ENCODE measurements around the gene NEU2. TPM values are rescaled to one million over a fixed set of nuclear protein-coding genes. Genes with fewer than 3 reads are reported as not detected.

NEU2 gene
- total and polyA plus RNA-seq, 2 experiments from 2014 or later = not detected

DNA sequence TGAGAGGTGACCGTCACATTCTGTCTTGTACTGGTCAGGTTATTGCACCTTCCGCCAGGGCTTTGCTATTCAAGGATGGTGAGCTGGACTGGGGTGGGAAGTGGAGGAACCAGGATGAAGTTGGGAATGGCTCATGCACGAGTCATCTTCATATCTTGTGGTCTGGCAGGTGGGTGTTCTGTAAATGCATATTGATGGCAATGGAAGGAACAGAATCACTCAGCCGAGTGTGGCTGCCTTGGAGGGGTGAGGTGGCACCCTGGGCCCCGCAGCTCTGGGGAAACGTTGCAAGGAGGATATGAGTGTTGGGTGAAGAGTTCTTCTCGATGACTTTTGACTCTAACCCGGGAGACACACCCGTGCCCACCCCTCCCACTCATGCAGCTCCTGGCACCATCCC lies 1.2 kb downstream of the NEU2 start:
- Histone ChIP-seq H3K27me3 (no peaks in the 10 kb centered on the region), H3K79me2 (no peaks in the 10 kb centered on the region), H3K27ac (no peak overlapping the region), H4K20me1 (ENCODE audit: insufficient read depth, poor library complexity, severe bottlenecking) (no peaks in the 10 kb centered on the region), H3K36me3 (replicated peaks; ENCODE audit: insufficient read depth, low read depth) (no peaks in the 10 kb centered on the region), H3K4me1 (ENCODE audit: insufficient read depth) (no peaks in the 10 kb centered on the region), H3K9me2 (replicated peaks; ENCODE audit: insufficient read depth) (no peaks in the 10 kb centered on the region), H3K4me3 (no peak overlapping the region), H2AFZ (no peak overlapping the region), H3K4me2 (no peak overlapping the region), H3K9me3 (ENCODE audit: low read depth) (no peaks in the 10 kb centered on the region)
- no peak for TF ChIP-seq EZH2 (IDR thresholded peaks at IDR 0.05; ENCODE audit: borderline replicate concordance)
- no peak for TF ChIP-seq EZH2phosphoT487 (IDR thresholded peaks at IDR 0.05; ENCODE audit: low read depth, severe bottlenecking, unreplicated experiment)
- no peak for TF ChIP-seq CTCF (IDR thresholded peaks at IDR 0.05; ENCODE audit: poor library complexity)
- 96% methylated on average over 9 of the region's 9 CpGs for WGBS (ENCODE audit: low lambda C conversion rate, missing lambda C conversion rate)
- no peak for DNase-seq (ENCODE audit: low spot score)

- H3K79me2 ChIP-seq = no peaks in the 10 kb centered on the region
- no peaks in the 10 kb centered on the region for H3K27me3 ChIP-seq
- WGBS (ENCODE audit: low lambda C conversion rate, missing lambda C conversion rate) = 95% methylated on average over 36 of the region's 37 CpGs
- no peaks in the 10 kb centered on the region for H3K36me3 ChIP-seq (replicated peaks; ENCODE audit: insufficient read depth, low read depth)
- H3K4me1 ChIP-seq (ENCODE audit: insufficient read depth) = no peaks in the 10 kb centered on the region
- no peaks in the 10 kb centered on the region for H3K9me3 ChIP-seq (ENCODE audit: low read depth)
- no peak overlapping the region for H3K4me2 ChIP-seq
- H2AFZ ChIP-seq = no peak overlapping the region
- H3K9me2 ChIP-seq (replicated peaks; ENCODE audit: insufficient read depth) = no peaks in the 10 kb centered on the region
- H3K27ac ChIP-seq = no peak overlapping the region
- no peaks in the 10 kb centered on the region for H4K20me1 ChIP-seq (ENCODE audit: insufficient read depth, poor library complexity, severe bottlenecking)
- DNase-seq (ENCODE audit: low spot score) = no peak
- H3K4me3 ChIP-seq = no peak overlapping the region
- TF ChIP-seq CTCF (IDR thresholded peaks at IDR 0.05; ENCODE audit: poor library complexity) = no peak
- no peak for TF ChIP-seq EZH2phosphoT487 (IDR thresholded peaks at IDR 0.05; ENCODE audit: low read depth, severe bottlenecking, unreplicated experiment)
- TF ChIP-seq EZH2 (IDR thresholded peaks at IDR 0.05; ENCODE audit: borderline replicate concordance) = no peak
These were observed 1.8 kb downstream of the NEU2 start for GRCh38 chr2:233034091-233034882.

DNA sequence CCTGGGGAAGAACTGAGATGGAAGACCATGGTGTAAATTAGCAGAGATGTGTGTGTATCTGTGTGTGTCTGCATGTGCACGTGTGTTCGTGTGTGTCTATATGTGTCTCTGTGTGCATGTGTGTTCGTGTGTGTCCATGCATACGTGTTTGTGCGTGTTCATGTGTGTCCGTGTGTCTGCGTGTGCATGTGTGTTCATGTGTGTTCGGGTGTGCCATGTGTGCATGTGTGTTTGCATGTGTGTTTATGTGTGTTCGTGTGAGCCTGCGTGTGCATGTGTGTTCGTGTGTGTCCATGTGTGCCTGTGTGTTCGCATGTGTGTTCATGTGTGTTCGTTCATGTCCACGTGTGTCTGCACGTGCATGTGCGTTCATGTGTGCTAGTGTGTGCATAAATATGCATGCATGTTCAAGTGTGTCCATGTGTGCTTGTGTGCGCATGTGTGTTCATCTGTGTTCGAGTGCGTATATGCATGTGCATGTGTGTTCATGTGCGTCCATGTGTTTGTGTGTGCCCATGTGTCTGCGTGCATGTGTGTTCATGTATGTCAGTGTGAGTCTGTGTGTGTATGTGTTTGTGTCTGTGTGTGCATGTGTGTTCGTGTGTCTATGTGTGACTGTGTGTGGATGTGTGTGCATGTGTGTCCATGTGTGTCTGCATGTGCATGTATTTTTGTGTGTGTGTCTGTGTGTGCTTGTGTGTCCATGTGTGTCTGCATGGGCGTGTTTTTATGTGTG lies 3.1 kb downstream of the NEU2 start:
- no peaks in the 10 kb centered on the region for H3K36me3 ChIP-seq (replicated peaks; ENCODE audit: insufficient read depth, low read depth)
- H3K4me1 ChIP-seq (ENCODE audit: insufficient read depth) = no peaks in the 10 kb centered on the region
- H3K27me3 ChIP-seq = no peaks in the 10 kb centered on the region
- H3K9me2 ChIP-seq (replicated peaks; ENCODE audit: insufficient read depth) = no peaks in the 10 kb centered on the region
- WGBS (ENCODE audit: low lambda C conversion rate, missing lambda C conversion rate) = 93% methylated on average over 23 of the region's 23 CpGs
- no peak for DNase-seq (ENCODE audit: low spot score)
- H3K27ac ChIP-seq = no peak overlapping the region
- H2AFZ ChIP-seq = no peak overlapping the region
- no peaks in the 10 kb centered on the region for H3K79me2 ChIP-seq
- no peak overlapping the region for H3K4me2 ChIP-seq
- H4K20me1 ChIP-seq (ENCODE audit: insufficient read depth, poor library complexity, severe bottlenecking) = no peaks in the 10 kb centered on the region
- H3K9me3 ChIP-seq (ENCODE audit: low read depth) = no peaks in the 10 kb centered on the region
- H3K4me3 ChIP-seq = no peak overlapping the region
- no peak for TF ChIP-seq EZH2phosphoT487 (IDR thresholded peaks at IDR 0.05; ENCODE audit: low read depth, severe bottlenecking, unreplicated experiment)
- TF ChIP-seq CTCF (IDR thresholded peaks at IDR 0.05; ENCODE audit: poor library complexity) = no peak
- no peak for TF ChIP-seq EZH2 (IDR thresholded peaks at IDR 0.05; ENCODE audit: borderline replicate concordance)

All from hepatocyte (in vitro differentiated cells).